ACHN (cell line): Measurements from ENCODE around the gene GPD1L.
"Not testable (repeated sequence)": the region's sequence is repeated elsewhere in the genome, so short reads cannot be mapped to it uniquely, and the experiment has no call there.

ENCODE experiments used
- DNase-seq: peaks from one replicate; pipeline ENCODE4 v3.0.0-alpha.2; 2015
- in situ Hi-C: cut with HindIII; loops from 2 replicates; pipeline ENCODE4 v1.10.0; 2017; ENCODE audit warnings: low sequenced_read_pairs, low pct_ligation_motif_present, low pct_unique_long_range_greater_than_20kb

Gene GPD1L

DNA sequence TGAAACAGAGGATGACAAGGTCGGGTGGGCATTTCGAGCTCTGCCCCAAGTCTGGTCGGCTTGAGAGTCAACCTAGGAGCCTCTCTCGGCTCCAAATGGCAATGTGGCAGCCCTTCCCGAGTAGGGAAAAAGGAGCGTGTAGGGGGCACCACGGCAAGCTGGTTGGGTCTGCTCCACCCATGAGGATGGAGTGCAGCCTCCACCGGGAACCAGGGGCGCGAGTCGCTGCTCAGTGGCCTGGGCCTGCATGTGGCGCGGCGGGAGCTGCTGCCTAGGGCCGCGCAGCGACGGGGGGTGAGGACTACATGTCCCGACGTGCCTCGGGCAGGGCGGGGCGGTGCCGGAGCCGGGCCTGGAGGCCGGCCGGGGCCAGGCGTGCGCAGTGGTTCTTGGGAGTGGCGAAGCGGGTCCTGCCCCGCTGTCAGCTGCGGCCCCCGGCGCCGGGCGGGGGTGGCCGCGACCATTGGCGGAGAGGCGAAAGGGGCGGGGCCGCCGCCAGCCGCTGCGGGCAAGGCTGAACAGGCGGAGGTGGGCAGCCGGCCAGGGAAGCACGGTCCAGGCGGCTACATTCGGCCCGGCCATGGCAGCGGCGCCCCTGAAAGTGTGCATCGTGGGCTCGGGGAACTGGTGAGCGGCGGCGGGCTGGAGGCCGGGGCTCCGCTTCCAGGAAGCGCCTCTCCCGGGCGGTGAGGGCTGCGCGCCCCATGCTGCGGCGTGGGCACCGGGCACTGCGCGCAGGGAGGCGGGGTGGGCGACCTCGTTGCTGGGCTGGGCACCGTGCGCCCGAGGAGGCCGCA, at the start of gene GPD1L:
GPD1L (plus strand) TSS at position 489 of the 797 bp plus-strand sequence; CDS start at position 581, 92 bp downstream.
- DNase-seq: peak; percentile 93
- in situ Hi-C loops: no loop called here

DNA sequence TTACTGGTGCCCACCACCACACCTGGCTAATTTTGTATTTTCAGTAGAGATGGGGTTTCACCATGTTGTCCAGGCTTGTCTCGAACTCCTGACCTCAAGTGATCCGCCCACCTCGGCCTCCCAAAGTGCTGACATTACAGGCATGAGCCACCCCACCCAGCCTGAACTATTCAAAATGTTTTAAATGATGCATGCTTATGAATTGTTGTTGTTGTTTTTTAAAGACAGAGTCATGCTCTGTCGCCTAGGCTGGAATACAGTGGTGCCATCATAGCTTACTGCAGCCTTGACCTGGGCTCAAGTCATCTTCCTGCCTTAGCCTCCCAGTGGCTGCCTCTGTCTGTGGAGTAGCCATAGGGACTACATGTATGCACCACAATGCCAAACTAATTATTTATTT, 48.0 kb upstream of the GPD1L start:
- in situ Hi-C loops, DNase-seq: not testable (repeated sequence)

DNA sequence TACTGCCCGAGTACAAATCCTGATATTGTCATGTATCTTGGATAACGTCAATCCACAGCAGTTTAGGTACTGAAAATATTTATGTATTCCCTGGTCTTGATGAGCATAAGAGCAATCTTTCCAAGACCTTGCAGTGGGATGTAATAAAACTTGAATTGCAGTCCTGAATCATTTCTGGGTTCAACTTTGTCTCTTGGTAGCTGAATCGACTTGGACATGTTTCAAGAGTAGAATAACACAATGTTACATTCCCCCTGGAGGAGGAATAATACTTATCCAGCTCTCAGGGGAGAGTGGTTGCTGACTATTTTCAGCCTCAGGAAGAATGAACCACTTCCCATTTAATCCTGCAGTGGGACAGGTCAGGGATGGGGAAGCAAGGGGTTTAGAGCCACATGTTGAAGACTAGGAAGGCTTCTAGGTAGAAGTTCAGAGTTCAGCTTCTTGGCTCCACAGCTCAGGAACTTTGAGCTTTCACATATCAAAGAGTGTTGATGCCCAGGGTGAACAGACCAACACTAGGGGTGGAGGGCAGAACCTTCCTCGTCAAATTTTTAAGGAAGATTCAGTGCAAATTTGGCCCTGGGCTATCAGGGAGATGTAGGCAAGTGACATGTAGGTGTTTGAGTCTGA, 43.4 kb upstream of the GPD1L start:
- no peak for DNase-seq
- in situ Hi-C loops: no loop called here

DNA sequence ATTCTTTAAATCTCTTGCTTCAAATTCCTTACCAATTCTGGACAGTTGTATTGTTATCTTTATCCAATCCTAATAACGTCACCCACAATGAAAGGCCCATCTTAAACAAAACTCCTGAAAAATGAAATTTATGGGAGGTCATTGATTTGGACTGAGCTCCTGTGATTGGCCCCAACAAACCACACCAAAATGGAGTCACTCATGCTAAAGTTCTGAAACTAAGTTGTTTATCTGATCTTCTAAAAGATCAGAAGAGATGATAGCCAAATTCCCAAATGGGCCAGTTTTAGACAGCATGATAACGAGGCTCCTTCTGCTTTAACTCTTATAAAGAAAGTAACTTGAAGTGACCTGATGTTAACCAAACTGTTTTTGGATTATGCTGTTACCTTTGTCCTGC, 39.7 kb upstream of the GPD1L start:
- in situ Hi-C loops: no loop called here
- no peak for DNase-seq

DNA sequence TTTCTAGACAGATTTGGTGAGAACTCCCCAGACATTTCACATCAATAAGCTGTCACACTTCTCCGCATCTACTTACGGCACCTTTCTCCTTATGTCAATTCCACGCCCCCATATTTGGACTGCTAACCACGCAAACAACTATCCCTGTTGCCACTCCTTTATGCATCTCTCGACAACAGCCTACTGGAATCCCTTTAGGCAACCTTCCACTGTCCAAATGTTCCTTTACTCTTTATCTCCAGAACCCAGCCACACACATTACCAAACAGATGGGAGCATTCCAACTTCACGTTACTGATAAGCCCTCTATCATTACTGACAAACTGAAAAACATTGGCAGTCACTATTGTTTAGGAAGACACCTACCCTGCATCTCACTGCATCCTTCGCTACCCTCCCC, 32.2 kb upstream of the GPD1L start:
- DNase-seq, in situ Hi-C loops: not testable (repeated sequence)

DNA sequence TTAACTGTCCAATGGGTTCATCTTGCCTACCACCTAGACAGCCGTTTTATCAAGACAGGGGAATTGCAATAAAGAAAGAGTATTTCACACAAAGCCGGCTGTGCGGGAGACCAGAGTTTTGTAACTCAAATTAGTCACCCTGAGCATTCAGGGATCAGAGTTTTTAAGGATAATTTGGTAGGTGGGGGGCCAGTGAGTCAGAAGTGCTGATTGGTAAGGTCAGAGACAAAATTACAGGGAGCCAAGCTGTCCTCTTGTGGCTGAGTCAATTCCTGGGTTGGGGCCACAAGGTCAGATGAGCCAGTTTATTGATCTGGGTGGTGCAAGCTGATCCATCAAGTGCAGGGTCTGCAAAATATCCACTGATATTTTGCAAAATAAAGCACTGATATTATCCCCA, 29.9 kb upstream of the GPD1L start:
- DNase-seq: no peak
- in situ Hi-C loops: no loop called here

DNA sequence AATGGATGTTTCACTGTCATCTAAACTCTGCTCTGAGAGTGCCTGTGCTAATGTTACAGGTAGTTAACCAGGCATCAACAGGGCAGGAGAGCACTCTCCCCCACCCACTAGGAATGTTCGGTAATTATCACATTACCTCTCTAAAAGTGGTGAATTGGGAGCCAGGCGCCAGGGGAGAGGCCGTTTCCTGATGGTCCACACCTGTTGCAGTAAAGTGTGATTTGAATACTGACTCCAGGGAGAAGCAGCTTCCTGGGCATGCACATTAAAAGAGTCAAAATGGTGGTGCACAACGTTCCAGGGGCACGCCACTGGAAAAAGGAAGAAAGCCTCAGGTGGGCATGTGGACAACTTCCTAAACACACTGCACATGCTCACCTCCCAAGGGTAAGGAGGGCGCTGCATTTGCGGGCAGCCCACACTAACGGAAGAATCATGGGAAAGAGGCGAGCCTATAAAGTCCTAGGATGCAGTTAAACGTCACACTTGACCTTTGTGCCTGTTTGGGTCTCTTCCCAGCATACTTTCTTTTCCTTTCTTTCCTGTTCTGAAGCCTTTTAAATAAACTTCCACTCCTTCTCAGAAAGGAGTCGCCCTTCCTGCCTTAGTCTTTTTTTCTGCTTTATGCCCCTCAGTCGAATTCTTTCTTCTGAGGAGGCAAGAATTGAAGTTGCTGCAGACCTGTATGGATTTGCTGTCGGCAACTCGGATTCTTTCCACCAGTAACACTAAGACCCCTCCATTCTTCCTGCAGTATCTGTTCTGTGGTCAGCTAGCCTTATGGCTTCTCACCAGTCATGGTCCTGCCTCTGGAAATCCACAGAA, 28.9 kb upstream of the GPD1L start:
- in situ Hi-C loops: no loop called here
- DNase-seq: no peak

DNA sequence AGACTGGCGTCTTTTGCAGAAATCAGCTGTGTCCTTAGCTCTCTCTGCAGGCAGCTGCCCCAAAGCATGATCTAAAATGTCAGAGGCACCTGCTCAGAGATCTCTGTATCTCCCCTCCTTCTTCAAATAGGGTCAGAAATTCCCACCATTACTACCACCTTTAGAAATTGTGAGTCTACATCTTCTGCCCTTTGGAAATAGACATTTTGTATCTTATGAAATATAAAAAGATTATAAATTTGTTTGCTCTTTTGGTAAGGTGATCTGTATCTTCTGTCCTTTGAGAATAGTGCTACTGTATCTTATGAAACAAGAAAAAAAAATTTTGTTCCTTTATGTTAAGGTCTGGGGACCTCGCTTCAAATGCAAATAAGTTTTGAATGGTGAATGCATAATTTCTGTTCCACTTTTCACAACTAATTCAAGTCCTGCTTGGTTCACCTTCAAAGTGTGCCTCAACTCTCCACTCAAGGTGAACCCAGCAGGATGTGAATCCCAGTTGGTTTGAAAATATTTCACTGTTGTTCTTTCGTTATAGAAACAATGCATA, 28.3 kb upstream of the GPD1L start:
- in situ Hi-C loops: no loop called here
- DNase-seq: no peak

DNA sequence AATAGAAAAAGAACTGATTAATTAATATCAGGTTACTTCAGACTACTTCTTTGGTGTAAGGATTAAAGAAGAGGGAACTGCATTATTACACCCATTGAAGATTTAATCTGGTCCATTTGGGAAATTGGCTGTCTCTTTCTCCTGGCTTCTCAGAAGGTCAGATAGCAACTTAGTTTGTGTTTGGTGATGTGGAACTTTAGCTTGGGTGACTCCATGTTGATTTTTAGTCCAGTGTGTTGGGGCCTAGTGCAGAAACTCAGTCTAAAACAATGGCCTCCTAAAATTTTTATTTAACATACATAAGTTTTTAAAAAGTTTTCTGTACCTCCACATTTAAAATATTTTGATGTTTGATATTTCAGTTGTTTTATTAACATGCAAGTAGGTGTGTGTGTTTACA, 27.6 kb upstream of the GPD1L start:
- in situ Hi-C loops: no loop called here
- no peak for DNase-seq

DNA sequence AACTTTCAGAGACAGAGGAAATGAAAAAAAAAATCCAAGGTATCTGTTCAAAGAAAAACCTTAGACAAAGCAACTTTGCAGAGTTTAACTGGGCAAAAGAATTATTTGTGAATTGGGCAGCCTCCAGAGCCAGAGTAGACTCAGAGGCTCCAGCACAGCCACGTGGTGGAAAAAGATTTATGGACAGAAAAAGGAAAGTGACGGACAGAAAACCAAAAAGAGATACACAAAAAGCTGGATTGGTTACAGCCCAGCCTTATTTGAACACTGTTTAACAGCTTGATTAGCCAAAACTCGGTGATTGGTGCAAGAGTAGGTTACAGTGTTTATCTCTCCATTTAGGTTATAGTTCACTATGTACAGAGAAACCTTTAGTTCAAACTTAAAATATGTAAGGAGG, 23.7 kb upstream of the GPD1L start:
- no peak for DNase-seq
- in situ Hi-C loops: no loop called here

DNA sequence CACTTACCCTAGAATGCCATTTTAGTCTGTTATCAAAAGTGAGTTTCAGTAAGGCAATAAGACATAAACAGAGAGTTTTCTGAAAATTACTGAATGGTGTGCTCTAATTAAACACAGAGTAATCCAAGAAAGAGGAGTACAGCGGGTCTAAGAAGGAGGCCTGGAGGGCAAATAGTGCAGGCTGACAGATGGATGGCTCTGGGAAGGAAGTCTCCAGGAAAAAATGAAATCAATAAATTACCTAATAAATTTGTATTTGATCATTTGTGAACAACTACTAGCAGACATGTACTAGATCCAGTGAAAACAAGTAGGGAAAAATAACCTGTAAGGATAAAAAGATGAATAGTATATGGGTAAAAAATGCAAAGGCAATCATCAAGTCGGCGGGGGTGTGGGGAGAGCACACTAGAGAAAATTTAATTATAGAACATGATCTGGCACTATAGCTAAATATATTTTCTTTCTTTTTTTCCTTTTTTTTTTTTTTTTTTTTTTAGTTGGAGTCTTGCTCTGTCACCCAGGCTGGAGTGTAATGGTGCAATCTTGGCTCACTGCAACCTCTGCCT, 22.6 kb upstream of the GPD1L start:
- in situ Hi-C loops: no loop called here
- DNase-seq: no peak

DNA sequence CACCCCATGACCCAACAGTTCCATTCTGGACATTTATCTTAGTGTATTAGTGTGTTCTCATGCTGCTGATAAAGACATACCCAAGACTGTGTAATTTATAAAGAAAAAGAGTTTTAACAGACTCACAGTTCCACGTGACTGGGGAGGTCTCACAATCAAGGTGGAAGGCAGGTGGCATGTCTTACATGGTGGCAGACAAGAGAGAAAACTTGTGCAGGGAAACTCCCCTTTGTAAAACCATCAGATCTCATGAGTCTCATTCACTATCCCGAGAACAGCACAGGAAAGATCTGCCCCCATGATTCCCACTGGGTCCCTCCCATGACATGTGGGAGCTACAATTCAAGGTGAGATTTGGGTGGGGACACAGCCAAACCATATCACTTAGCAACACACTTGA, 21.6 kb upstream of the GPD1L start:
- DNase-seq: no peak
- in situ Hi-C loops: no loop called here

DNA sequence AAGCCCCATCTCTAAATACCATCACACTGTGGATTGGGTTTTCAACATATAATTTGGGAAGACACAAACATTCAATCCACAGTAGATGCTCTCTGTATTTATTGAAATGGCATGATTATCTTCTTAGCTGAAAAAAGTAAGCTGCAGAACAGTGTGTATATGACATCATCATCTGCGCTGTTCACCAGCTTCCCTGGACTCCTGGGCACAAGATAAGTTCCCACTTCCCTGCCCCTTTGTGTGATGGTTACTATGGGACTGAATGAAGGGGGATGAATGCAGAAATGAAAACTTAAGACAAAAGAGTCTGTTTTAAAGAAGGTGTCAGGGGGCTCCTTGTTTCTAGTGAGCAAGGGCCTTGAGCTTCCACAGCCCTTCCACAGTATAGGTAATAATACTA, 20.0 kb upstream of the GPD1L start:
- DNase-seq: no peak
- in situ Hi-C loops: no loop called here

DNA sequence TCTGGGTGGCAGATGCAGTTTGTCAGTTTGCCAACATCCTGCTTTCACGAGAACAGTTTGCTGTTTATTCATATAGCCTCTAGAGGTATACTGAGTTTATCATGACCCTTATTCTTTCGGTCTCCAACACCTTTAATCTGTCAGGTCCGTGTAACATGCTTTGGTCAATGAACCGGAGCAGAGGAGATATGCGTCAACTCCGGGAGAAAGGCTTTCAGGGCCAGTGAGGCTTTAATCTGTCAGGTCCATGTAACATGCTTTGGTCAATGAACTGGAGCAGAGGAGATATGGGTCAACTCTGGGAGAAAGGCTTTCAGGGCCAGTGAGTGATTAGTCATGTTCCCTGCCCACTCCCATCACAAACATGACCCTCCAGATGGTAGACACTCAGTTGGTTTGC, 16.9 kb upstream of the GPD1L start:
- peak; percentile 78 for DNase-seq
- in situ Hi-C loops: no loop called here

DNA sequence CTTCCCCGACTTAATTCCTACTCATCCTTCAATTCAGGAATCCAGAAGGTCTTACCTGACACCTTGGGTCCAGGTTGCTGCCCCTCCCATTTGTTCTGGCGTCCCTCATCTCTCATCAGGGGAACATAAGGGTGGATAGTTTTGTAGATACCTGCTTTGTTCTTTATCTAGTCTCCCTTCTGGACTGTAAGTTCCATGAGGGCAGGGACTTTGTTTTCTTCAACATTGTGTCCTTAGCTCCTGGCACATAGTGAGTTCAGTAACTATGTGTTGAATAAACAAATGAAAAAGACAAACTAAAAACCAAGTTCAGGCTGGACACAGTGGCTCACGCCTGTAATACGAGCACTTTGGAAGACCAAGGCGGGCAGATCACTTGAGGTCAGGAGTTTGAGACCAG, 13.2 kb upstream of the GPD1L start:
- DNase-seq: no peak
- in situ Hi-C loops: no loop called here

DNA sequence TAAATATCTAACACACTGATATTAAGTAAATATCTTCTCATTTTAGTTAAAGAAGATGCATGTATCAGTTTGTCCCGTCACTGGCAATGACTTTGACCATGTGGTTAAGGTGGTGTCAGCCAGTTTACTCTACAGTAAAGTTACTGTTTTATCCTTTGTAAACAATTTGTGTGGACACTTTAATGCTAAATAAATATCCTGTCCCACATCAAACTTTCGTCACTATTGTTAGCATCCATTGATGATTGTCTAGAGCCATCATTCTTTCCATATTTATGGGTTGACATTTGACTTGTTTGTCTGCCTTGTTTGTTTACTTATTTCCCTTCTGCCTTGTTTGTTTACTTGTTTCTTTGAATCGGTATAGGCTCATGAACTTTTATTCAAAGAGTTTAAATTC, 11.0 kb upstream of the GPD1L start:
- in situ Hi-C loops: no loop called here
- no peak for DNase-seq

DNA sequence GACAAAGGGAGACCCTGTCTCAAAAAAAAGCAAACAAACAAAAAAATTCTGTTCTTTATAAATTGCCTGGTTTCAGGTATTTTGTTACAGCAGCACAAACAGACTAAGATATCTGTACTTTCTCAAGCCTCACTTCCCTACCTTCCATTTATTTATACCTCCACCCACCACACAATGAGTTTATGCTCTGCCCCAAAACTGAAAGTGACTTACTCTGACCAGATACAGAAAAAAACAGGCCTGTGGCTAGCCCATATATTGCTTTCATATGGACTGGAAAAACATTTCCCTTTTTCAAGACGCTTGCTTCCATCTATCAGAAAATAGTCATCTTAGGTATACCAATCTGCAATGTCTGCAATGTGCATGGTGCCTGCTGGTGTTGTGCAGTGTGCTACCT, 8.7 kb upstream of the GPD1L start:
- in situ Hi-C loops: no loop called here
- no peak for DNase-seq

DNA sequence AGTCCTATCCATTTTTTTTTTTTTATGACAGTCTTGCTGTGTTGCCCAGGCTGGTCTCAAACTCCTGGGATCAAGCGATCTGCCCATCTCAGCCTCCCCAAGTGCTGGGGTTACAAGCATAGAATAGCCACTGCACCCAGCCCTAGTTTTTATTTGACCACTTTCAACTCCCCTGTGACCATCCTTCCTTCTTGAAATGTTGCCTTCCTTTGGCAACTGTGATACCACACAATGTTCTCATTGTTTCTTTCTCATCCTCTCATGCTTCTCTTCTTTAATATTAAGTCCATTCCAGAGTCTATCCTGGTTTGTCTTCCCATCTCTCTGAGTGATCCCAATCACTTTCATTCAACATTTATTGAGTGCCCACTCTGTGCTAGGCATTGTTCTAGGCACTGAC, 7.9 kb upstream of the GPD1L start:
- in situ Hi-C loops: no loop called here
- DNase-seq: no peak

DNA sequence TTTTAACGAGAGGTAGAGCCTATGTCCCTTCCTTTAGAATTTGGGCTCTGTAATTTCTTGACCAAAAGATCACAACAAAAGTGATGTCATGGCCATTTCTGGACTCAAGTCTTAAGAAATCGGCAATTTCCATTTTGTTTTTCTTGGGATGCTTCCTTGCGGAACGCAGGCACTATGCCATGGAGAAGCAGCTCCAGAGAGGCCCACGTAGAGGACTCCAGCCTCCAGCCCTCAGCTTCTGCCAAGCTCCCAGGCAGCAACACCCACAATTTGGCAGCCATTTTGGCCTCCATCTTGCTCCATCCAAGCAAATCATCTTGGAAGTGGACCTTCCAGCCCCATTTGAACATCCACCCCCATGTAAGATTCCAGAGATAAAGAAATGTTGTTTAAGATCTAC, 6.0 kb upstream of the GPD1L start:
- in situ Hi-C loops: no loop called here
- DNase-seq: no peak
